Activated B cell treated with CpG ODN at 0.5 μM for 24 hours (primary cell): ENCODE measurements around the gene CRHR2. TPM values are rescaled to one million over a fixed set of nuclear protein-coding genes. Genes with fewer than 3 reads are reported as not detected.

Experiments
- ATAC-seq: fragments of 200-7000 bp; cut with Tn5 transposase; one replicate; pipeline ENCODE4 v1.10.0; 2021; ENCODE audit warnings: low read depth, mild to moderate bottlenecking, moderate library complexity
- CTCF ChIA-PET: fragments of 350-600 bp; sonication (Branson Sonifier 250); formaldehyde crosslinking; loops from one replicate; lab custom pipeline; 2021; ENCODE audit warnings: antibody characterized with exemption; lab: Charles Lee
- POLR2A ChIA-PET: fragments of 350-600 bp; sonication (Branson Sonifier 250); formaldehyde crosslinking; loops from one replicate; lab custom pipeline; 2021; ENCODE audit warnings: antibody characterized with exemption; lab: Charles Lee
- DNase-seq: peaks from one replicate; pipeline ENCODE4 v3.0.0; 2022
- H3K27ac Mint-ChIP-seq: one replicate; pipeline ENCODE4 v1.8.0; 2020; ENCODE audit warnings: mixed read lengths
- H3K27me3 Mint-ChIP-seq: one replicate; pipeline ENCODE4 v1.8.0; 2021; ENCODE audit warnings: mixed read lengths
- H3K36me3 Mint-ChIP-seq: one replicate; pipeline ENCODE4 v1.8.0; 2021; ENCODE audit warnings: low read depth, mixed read lengths
- H3K4me1 Mint-ChIP-seq: one replicate; pipeline ENCODE4 v1.8.0; 2021; ENCODE audit warnings: mixed read lengths
- H3K4me3 Mint-ChIP-seq: one replicate; pipeline ENCODE4 v1.8.0; 2020; ENCODE audit warnings: mild to moderate bottlenecking, mixed read lengths
- H3K9me3 Mint-ChIP-seq: one replicate; pipeline ENCODE4 v1.8.0; 2020; ENCODE audit warnings: mixed read lengths
- CTCF ChIP-seq: fragments of 200-600 bp; IDR thresholded peaks from one replicate; pipeline ENCODE4 v1.8.0; 2022; ENCODE audit warnings: antibody characterized with exemption, mild to moderate bottlenecking
- intact Hi-C: fragments of 100-400 bp; cut with micrococcal nuclease; formaldehyde crosslinking; loops from one replicate; pipeline ENCODE4 v1.15.1; 2024
- total RNA-seq: library from RNA; stranded (reverse); gene quantifications from 2 replicates; pipeline ENCODE4 v1.2.3, GENCODE V29; 2022

The CRHR2 gene
- total RNA-seq, 1 donor from 2014 or later, result not detected

- intact Hi-C loops, result no loop called here
- Mint-ChIP-seq H3K4me1 (no peaks in the 10 kb centered on the region), H3K36me3 (no peaks in the 10 kb centered on the region), H3K27ac (no peak overlapping the region), H3K27me3 (peaks cover 10% of the 10 kb centered on the region), H3K4me3 (no peak overlapping the region), H3K9me3 (no peaks in the 10 kb centered on the region)
- no peak for ATAC-seq
- POLR2A ChIA-PET, result no interaction called here
- no peak for TF ChIP-seq CTCF
- CTCF ChIA-PET, result no interaction called here
- no peak for DNase-seq
These were observed 21.5 kb upstream of the CRHR2 start for GRCh38 chr7:30703756-30704155.

- no peak for DNase-seq
- intact Hi-C loops, result loop anchor here (1.0 kb wide), 1 partner anchor 38 kb away; no protein-coding TSS in a partner anchor
- H3K27me3 Mint-ChIP-seq, result peaks cover 10% of the 10 kb centered on the region
- POLR2A ChIA-PET, result no interaction called here
- H3K4me1 Mint-ChIP-seq, result no peaks in the 10 kb centered on the region
- TF ChIP-seq CTCF, result no peak
- H3K27ac Mint-ChIP-seq, result no peak overlapping the region
- no peaks in the 10 kb centered on the region for H3K9me3 Mint-ChIP-seq
- CTCF ChIA-PET, result no interaction called here
- ATAC-seq, result no peak
- no peak overlapping the region for H3K4me3 Mint-ChIP-seq
- no peaks in the 10 kb centered on the region for H3K36me3 Mint-ChIP-seq
These were observed 19.9 kb upstream of the CRHR2 start for GRCh38 chr7:30702200-30702599.

GRCh38 chr7:30700941-30701340 lies 18.7 kb upstream of the CRHR2 start:
- CTCF ChIA-PET, result no interaction called here
- Mint-ChIP-seq H3K4me1 (no peaks in the 10 kb centered on the region), H3K4me3 (no peak overlapping the region), H3K9me3 (no peaks in the 10 kb centered on the region), H3K27ac (no peak overlapping the region), H3K27me3 (peaks cover 5% of the 10 kb centered on the region), H3K36me3 (no peaks in the 10 kb centered on the region)
- ATAC-seq (no peak), DNase-seq (no peak)
- POLR2A ChIA-PET, result no interaction called here
- no peak for TF ChIP-seq CTCF
- intact Hi-C loops, result no loop called here

GRCh38 chr7:30699706-30700495 lies 17.6 kb upstream of the CRHR2 start:
- intact Hi-C loops, result no loop called here
- Mint-ChIP-seq H3K9me3 (no peaks in the 10 kb centered on the region), H3K27ac (no peak overlapping the region), H3K4me1 (no peaks in the 10 kb centered on the region), H3K4me3 (no peak overlapping the region), H3K36me3 (no peaks in the 10 kb centered on the region), H3K27me3 (peaks cover 5% of the 10 kb centered on the region)
- ChIA-PET POLR2A (no interaction called here), CTCF (no interaction called here)
- no peak for TF ChIP-seq CTCF
- ATAC-seq, result no peak
- DNase-seq, result no peak

- TF ChIP-seq CTCF, result no peak
- POLR2A ChIA-PET, result no interaction called here
- H3K9me3 Mint-ChIP-seq, result no peaks in the 10 kb centered on the region
- H3K4me3 Mint-ChIP-seq, result no peak overlapping the region
- H3K27ac Mint-ChIP-seq, result no peak overlapping the region
- peaks cover 5% of the 10 kb centered on the region for H3K27me3 Mint-ChIP-seq
- intact Hi-C loops, result no loop called here
- ATAC-seq (no peak), DNase-seq (no peak)
- no peaks in the 10 kb centered on the region for H3K4me1 Mint-ChIP-seq
- no peaks in the 10 kb centered on the region for H3K36me3 Mint-ChIP-seq
- CTCF ChIA-PET, result no interaction called here
These were observed 16.2 kb upstream of the CRHR2 start for GRCh38 chr7:30698481-30698880.
